GM19452 (cell line): ENCODE measurements around the gene DOCK3.
A peak's percentile ranks its signal among the peaks of the same experiment; 100 is the strongest.
"Not testable (repeated sequence)": the region's sequence is repeated elsewhere in the genome, so short reads cannot be mapped to it uniquely, and the experiment has no call there.

Experiments used
- ATAC-seq: cut with Tn5 transposase; IDR thresholded peaks from one replicate; pipeline ENCODE4 v1.9.1; 2021; ENCODE audit not compliant: unreplicated experiment

The DOCK3 gene

DNA sequence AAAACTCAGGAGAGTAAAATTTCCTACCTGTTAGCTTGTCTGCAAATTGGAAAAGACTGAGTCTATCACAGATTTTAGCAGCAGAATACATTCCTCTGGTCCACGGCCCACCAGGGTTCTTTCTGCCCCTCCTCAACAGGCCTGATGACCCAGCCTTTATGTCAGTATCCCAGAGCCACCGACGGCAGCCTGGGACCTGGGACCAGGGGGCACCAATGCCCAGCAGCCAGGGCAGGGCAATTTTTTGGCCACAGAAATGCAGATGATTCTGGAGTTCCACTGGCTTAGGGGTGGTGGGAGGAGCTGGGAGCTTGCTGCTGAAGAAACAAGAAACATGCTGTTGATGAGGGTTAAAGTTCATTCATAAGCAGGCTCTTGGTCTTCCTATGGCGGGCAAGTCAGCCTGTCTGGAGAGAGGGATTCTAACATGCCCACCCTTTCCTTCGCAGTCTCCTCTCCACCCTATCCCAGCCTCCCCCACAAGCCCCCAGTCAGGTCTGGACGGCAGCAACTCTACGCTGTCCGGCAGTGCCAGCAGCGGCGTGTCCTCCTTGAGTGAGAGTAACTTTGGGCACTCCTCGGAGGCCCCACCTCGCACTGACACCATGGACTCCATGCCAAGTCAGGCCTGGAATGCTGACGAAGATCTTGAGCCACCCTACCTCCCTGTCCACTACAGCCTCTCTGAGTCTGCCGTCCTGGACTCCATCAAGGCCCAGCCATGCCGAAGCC lies 706.0 kb downstream of the DOCK3 start:
- ATAC-seq = no peak

DNA sequence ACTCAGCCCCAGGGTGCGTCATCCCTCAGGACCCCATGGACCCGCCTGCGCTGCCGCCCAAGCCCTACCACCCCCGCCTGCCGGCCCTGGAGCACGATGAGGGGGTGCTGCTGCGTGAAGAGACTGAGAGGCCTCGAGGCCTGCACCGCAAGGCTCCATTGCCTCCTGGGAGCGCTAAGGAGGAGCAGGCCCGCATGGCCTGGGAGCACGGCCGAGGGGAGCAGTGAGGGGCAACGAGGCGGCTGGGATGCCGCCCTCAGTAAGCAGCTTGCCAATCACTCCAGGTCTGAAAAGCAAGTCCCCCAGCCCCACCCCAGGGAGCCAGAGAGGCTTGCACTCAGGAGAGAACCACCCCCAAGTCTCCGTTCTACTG lies 706.6 kb downstream of the DOCK3 start:
- ATAC-seq = no peak

DNA sequence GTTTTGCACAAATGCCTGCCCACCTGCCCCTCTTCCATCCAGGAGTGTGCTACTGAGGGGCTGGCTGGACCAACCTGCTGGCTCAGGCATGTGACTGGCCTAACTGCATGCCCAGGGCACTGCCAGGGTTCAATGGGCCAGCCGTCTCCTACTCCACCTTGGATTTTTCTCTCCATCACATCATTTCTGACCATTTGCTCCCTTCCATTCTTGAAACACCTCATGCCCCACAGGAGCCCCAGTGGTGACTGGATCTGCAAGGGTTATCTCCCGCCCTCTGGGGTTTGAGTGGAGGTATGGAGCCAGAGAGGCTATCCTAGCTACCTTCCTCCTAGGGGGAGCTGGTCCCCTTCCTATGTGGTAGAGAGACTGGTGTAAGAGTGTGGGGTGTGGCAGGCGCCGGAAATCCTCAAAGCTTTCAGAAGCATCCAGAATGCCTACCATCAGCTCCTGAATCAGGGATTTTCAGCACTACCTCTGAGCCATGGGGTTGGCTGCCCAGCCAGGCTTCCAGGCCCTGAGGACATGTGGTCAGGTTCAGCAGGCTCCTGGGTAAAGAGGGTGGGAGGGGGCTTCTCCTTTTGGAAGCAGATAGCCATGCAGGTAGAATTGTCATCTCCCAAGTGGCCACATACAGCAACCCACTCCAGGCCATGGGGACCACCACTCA lies 707.5 kb downstream of the DOCK3 start:
- no peak for ATAC-seq

DNA sequence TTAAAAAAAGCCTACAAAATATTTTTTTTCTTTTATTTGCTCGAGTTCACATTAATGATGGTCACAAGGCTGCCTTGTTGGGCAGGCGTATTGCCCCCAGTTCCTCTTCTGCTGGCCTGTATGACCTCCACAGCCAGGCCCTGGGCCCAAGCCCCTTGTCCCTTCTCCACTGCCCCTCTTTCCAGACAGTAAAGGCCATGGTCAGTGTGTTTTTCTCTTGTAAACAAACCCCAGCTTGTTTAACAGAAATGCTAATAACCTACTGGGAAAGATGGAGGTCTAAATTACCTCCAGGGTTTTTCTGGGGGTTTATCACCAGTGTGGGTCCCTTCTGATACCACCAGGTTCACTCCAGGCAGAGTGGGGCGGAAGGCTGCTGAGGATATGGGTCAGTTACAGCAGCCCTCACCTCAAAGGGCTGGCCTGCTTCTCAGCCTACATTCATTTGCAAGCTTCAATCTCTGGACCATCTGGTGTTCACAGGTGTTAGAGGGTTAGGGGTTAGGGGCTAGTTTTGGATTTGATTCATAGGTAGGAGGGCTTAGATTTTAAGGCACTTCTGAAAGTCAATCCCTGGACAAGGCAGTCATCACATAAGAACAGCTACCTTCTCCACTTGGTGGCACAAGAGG lies 708.3 kb downstream of the DOCK3 start:
- ATAC-seq = no peak

DNA sequence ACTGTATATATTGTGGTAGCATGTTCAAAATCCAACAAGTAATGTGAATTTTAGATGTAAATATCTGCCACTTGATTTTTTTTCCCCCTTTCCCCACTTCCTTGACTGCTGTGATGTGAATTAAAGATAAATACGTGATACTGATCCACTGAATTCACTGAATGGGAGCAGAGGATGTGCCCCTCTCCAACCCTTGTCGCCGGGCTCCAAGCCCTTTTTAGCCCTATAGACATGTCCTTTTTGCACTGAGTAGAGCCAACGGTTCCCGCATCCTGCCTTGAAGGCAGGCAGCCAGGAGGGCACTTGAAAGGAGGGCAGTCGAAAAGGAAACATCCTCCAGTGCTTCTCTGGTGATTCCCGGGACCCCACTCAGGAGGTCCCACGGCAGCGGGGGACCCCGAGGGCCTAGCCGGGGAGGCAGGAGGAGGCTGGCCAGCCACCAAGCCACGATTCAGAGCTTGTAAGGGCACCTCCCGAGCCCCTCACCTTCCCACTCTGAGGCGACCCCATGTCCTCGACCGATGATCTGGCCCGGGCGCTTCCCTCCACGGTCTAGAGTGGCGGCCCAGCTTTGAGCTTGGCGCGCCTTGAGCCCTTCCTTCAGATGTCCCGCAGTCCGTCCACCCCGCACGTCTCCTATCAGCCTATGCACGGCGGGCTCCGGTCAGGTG lies 709.5 kb downstream of the DOCK3 start:
- peak; percentile 15 for ATAC-seq

DNA sequence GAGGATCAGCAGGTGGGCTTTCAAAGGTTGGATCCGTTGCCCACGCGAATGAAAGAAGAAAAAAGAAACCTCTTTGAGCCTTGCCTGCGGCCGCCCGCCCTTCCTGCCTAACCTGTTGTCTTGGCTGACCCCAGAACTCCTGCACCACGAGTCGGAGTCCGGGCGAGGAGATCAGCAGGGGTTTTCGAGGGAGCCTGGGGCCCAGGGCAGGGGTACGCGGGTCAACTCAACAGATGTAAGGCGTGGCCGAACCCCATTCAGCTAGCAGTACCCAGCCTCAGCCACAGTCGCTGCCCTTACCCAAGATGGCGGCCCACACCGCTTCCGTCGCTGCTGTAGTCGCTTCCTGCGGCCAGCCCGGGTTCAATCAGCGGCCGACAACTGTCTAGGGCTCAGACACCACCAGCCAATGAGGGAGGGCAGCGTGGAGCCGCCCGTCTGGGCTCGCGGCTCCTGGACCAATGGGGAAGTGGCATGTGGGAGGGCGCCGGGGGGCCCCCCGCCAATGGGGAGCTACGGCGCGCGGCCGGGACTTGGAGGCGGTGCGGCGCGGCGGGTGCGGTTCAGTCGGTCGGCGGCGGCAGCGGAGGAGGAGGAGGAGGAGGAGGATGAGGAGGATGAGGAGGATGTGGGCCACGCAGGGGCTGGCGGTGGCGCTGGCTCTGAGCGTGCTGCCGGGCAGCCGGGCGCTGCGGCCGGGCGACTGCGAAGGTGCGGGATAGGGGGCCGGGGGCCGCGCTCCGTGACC lies 710.2 kb downstream of the DOCK3 start, which contains the start of gene MANF:
Gene MANF, plus strand, starts transcription at position 566 of the 748 bp plus-strand sequence. Its CDS starts 52 bp downstream, at position 618.
- ATAC-seq = peak; percentile 93

DNA sequence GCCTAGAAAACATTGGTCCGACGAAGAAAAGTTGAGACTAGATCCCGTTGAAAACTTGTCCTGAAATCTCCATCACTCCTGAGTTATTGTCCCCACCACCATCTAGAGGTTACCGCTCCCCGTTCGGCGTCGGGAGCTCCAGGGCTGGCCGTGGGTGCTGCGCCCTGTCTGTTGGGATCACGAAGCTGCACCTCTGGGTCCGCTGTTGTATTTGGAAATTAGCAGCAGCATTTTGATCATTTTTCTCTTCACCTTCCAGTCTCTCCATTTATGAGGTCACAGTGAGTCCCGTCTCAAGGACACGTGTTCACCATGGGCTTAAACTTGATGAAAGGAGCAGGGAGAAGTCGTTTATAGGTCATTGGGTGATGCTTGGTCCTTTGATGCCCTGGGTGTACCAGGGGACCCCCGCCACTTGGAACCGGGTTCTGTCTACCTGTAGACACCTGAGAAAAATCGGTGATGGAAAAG lies 710.9 kb downstream of the DOCK3 start:
- no peak for ATAC-seq

DNA sequence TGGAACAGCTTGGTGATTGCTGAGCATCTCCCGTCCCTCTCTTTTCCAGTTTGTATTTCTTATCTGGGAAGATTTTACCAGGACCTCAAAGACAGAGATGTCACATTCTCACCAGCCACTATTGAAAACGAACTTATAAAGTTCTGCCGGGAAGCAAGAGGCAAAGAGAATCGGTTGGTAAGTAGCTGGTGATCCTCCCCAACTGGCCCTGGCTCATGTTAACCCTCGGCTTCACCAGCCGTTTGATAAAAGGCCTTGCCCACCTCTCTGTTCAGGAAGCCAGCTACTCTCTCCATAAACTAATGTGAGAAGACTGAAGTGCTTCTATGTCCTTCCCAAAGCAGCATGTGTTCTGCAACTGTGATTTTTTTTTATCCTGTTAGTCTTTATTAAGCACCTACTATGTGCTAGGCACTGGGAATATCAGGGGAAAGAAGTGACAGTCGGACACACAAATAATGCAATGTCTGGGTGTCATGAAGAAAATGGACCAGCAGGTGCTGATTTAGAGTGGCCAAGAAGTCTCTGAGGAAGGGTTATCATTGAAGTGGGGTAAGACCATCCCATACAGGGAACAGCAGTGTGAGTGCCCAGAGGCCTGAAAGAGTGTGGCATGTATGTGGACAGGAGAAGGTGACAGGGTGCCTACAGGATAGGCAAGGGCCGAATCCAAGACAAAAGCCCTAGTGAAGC lies 711.6 kb downstream of the DOCK3 start:
- ATAC-seq = no peak

DNA sequence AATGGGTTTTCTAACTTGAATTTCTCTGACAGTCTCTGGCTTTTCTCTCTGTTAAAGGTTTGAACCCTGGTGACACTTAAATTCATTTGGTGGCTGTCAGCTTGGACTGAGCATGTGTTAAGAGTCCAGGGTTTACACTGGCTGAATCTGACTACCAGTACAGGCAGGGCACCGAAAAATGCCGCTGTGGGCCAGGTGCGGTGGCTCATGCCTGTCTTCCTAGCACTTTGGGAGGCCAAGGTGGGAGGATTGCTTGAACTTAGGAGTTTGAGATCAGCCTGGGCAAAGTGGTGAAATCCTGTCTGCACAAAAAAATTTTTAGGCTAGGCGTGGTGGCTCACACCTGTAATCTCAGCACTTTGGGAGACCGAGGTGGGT lies 712.1 kb downstream of the DOCK3 start:
- ATAC-seq = no peak

DNA sequence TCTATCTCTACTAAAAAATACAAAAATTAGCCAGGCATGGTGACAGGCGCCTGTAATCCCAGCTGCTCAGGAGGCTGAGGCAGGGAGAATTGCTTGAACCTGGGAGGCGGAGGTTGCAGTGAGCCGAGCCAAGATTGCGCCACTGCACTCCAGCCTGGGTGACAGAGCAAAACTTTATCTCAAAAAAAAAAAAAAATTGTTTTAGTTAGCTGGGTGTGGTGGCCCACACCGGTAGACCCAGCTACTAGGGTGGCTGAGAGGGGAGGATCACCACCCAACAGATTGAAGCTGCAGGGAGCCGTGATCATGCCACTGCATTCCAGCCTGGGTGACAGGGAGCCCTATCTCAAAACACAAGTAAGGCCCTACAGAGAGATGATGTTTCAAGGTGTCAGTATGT lies 712.6 kb downstream of the DOCK3 start:
- ATAC-seq = not testable (repeated sequence)

DNA sequence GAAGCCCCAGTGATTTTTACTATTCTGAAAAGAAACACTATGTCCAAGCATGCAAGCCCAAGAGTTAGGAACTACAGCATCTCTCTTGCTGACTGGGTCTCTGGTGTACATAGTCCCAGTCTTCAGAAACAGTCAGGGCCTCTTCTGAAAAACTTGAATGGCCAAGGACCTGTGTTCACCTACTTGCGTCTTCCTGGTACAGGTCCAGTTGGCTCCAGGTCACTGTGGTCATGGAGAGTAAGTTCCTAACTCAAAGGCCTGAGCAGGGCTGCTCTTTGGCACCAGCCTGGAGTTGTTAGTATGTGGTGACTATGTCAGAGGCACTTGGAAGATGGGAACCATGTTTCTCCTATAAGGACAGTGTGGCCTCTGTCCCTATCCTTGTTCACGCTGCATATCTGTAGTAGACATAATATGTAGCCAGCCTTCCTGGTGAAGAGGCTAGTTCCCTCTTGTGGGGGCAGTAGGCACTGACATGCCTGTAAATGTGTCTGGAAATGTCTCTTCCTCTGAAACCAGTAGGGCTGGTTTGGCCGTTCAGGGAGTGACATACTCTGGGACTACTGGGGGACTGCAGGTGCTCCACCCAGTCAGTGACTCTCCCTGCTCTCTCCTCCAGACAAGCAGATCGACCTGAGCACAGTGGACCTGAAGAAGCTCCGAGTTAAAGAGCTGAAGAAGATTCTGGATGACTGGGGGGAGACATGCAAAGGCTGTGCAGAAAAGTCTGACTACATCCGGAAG lies 713.7 kb downstream of the DOCK3 start:
- no peak for ATAC-seq

DNA sequence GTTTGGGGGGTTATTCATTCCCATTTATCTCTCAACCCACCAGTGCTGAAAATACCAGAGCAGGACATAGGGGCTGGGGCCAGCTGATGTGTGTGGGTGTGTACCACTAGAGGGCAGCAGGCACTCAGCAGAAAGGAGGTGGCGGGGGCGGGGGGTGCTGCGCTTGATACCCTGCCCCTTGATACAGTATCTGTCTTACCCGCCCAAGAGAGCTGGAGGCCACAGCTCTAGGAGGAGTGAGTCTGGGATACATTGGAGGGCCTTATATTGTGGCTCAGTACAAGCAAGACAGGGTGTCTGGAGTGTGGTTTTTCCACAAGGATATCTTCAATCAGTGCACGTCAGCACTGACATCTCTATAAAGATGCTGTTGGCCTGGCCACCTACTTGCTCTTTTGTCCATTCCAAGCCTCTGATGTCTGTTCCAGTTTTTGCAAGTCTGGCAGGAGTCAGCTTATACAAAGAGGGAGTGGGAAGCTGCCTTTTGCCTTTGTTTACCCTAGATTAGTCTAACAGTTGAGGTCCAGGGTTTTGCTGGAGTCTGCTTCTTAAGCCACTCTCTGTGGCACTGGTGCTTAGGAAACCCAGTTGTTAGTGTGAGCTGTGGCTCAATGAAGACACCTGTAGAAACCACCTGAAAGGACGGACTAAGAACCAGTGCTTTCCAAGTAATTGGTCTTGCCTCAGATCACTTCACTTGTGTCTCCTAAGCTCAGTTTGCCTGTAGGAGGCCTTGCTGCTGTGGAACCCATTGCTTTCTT lies 714.9 kb downstream of the DOCK3 start:
- no peak for ATAC-seq

DNA sequence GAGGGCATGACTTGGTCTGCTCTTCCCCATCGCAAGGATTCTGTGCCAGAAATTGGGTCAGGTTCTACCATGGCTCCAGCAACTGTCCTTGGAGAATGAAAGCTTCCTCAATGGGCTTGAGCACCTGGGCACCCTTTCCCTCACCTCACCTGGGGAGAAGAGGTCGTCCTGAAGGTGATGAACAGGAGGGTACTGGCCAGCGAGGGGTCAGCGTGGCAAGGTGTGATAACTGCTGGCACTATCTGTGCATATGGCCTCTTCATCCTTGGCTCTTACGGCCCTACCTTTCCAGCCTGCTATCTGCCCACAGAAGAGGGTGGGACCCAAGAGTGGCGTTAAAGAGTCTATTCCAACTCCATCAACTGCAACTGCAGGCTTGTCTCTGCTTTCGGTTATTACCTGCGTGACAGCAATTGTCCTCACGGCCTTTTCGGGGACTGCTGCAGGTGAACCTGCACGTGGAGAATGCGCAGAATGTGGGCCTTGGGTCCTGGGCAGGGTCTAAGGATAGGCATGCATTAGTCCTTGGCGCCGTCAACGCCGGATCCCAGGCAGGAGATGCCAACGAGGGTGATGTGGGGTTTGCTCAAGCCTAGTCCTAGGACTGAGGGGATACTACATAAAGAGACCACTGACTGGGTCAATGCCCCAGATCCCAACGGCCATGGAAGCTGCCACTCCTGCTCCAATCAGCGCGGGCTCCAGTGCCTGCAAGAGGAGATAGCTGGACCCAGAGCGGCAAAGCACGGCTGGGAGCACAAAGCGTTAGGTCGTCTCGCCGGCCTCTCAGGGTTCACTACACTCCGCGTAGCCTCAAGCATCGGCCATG lies 715.7 kb downstream of the DOCK3 start:
- no peak for ATAC-seq

DNA sequence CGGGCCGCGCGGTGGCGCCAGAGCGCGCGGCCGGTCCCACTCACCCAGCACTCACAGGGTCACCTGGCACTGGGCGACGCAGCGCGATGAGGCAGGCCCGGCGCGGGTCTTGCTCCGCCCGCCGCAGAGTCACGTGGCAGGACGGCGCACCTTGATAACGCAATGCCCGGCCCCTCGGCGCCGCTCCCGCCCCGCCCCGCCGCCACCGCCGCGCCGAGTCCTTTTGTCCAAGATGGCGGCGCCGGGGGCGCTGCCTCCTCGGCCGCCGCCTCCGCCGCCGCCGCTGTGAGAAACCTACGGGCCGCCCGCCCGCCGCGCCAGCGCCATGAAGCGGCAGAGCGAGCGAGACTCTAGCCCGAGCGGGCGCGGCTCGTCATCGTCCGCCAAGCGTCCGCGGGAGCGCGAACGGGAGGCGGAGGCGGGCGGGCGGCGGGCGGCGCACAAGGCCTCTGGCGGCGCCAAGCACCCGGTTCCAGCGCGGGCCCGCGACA lies 716.4 kb downstream of the DOCK3 start, which contains the start of gene RBM15B:
Gene RBM15B, plus strand, starts transcription at position 211 of the 491 bp plus-strand sequence. Its CDS starts 115 bp downstream, at position 326.
- ATAC-seq = peak; percentile 92

DNA sequence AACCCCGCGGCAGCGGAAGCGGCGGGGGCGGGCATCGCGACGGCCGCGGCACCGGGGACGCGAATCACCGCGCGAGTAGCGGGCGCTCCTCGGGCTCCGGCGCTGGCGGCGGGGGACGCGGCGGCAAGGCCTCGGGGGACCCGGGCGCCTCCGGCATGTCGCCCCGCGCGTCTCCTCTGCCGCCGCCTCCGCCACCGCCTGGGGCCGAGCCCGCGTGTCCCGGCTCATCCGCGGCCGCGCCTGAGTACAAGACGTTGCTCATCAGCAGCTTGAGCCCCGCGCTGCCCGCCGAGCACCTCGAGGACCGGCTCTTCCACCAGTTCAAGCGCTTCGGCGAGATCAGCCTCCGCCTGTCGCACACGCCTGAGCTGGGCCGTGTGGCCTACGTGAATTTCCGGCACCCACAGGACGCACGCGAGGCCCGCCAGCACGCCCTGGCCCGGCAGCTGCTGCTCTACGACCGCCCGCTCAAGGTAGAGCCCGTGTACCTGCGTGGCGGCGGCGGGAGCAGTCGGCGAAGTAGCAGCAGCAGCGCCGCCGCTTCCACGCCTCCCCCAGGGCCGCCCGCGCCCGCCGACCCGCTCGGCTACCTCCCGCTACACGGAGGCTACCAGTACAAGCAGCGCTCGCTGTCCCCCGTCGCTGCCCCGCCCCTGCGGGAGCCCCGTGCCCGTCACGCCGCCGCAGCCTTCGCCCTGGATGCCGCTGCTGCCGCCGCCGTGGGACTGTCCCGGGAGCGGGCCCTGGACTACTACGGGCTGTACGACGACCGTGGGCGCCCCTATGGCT lies 717.0 kb downstream of the DOCK3 start:
- ATAC-seq = peak; percentile 22

DNA sequence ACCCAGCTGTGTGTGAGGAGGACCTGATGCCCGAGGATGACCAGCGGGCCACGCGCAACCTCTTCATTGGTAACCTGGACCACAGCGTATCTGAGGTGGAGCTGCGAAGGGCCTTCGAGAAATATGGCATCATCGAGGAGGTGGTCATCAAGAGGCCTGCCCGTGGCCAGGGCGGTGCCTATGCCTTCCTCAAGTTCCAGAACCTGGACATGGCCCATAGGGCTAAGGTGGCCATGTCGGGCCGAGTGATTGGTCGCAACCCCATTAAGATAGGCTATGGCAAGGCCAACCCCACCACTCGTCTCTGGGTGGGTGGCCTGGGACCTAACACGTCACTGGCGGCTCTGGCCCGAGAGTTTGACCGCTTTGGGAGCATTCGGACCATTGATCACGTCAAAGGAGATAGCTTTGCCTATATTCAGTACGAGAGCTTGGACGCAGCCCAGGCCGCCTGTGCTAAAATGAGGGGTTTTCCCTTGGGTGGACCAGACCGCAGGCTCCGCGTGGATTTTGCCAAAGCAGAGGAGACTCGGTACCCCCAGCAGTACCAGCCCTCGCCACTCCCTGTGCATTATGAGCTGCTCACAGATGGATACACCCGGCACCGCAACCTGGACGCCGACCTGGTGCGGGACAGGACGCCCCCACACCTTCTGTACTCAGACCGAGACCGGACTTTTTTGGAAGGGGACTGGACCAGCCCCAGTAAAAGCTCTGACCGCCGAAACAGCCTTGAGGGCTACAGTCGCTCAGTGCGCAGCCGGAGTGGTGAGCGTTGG lies 717.8 kb downstream of the DOCK3 start:
- no peak for ATAC-seq
